GM23338 (cell line): ENCODE data around the gene TCP11.

ENCODE experiments used
- CREB1 ChIP-seq: fragments of 250-450 bp; sonication (Bioruptor Pico); IDR thresholded peaks from 2 replicates; pipeline ENCODE4 v1.5.0; 2020; ENCODE audit warnings: low read depth, mild to moderate bottlenecking, moderate library complexity
- EZH2phosphoT487 ChIP-seq: fragments of 200-600 bp; sonication (generic); IDR thresholded peaks from one replicate; pipeline ENCODE4 v1.8.1; 2018; ENCODE audit warnings: antibody characterized with exemption; ENCODE audit not compliant: unreplicated experiment
- POLR2AphosphoS5 ChIP-seq: IDR thresholded peaks from 2 replicates; pipeline ENCODE4 v1.6.1; 2016; ENCODE audit warnings: antibody characterized with exemption, low read depth
- TF ChIP-seq, protein P1 (sequence below): IDR thresholded peaks from 2 replicates; pipeline ENCODE4 v1.6.1; 2016; ENCODE audit warnings: antibody characterized with exemption
- TF ChIP-seq, protein P2 (sequence below): IDR thresholded peaks from one replicate; pipeline ENCODE4 v1.6.1; 2018; ENCODE audit warnings: antibody characterized with exemption; ENCODE audit not compliant: unreplicated experiment
- TF ChIP-seq, protein P3 (sequence below), 2 experiments: fragments of 200-600 bp in 1 of 2; sonication (generic) in 1 of 2; conservative IDR thresholded peaks; 2 replicates each; pipeline versions ENCODE4 v1.5.1 to v1.6.1; 2016 to 2017; ENCODE audit warnings: antibody characterized with exemption in 2 of 2, low read depth in 2 of 2, mild to moderate bottlenecking in 2 of 2, moderate library complexity in 1 of 2

DNA sequence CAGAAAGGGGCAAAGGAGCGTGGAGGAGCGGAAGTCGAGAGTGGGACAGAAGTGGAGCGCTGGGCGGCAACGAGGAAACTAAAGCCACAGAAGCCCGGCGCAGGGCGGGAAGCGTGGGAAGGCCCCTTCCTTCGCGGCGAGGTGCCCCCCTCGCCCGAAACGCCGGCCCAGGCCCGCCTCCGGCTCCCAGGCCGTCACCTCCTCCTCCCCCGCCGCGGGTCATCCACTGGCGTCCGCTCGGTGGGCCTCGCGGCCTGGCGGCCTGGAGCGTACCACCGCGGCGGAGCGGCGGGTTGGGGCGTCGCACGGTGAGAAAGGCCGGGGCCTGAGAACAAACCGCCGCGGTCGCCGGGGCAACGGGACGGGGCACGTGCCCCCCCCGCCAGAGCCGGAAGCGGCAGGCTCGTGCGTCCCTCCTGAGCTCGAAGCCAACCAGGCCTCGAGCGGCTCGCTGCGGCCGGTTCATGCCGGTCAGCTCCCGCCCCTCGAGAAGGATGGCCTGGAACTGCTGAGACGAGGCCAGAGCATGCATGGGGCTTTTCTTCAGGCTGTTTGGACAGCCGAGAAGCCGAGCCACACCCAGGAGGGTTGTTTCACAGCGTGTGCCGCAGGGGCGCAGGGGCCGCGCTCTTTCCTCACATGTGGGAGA, at the start of gene TCP11:
- TF ChIP-seq, protein P1, sequence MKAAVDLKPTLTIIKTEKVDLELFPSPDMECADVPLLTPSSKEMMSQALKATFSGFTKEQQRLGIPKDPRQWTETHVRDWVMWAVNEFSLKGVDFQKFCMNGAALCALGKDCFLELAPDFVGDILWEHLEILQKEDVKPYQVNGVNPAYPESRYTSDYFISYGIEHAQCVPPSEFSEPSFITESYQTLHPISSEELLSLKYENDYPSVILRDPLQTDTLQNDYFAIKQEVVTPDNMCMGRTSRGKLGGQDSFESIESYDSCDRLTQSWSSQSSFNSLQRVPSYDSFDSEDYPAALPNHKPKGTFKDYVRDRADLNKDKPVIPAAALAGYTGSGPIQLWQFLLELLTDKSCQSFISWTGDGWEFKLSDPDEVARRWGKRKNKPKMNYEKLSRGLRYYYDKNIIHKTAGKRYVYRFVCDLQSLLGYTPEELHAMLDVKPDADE: no peak
- TF ChIP-seq CREB1 (CRISPR knock-in tag) (no peak), POLR2AphosphoS5 (no peak), EZH2phosphoT487 (no peak)
- TF ChIP-seq, protein P2, sequence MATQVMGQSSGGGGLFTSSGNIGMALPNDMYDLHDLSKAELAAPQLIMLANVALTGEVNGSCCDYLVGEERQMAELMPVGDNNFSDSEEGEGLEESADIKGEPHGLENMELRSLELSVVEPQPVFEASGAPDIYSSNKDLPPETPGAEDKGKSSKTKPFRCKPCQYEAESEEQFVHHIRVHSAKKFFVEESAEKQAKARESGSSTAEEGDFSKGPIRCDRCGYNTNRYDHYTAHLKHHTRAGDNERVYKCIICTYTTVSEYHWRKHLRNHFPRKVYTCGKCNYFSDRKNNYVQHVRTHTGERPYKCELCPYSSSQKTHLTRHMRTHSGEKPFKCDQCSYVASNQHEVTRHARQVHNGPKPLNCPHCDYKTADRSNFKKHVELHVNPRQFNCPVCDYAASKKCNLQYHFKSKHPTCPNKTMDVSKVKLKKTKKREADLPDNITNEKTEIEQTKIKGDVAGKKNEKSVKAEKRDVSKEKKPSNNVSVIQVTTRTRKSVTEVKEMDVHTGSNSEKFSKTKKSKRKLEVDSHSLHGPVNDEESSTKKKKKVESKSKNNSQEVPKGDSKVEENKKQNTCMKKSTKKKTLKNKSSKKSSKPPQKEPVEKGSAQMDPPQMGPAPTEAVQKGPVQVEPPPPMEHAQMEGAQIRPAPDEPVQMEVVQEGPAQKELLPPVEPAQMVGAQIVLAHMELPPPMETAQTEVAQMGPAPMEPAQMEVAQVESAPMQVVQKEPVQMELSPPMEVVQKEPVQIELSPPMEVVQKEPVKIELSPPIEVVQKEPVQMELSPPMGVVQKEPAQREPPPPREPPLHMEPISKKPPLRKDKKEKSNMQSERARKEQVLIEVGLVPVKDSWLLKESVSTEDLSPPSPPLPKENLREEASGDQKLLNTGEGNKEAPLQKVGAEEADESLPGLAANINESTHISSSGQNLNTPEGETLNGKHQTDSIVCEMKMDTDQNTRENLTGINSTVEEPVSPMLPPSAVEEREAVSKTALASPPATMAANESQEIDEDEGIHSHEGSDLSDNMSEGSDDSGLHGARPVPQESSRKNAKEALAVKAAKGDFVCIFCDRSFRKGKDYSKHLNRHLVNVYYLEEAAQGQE: no peak
- TF ChIP-seq, protein P3, sequence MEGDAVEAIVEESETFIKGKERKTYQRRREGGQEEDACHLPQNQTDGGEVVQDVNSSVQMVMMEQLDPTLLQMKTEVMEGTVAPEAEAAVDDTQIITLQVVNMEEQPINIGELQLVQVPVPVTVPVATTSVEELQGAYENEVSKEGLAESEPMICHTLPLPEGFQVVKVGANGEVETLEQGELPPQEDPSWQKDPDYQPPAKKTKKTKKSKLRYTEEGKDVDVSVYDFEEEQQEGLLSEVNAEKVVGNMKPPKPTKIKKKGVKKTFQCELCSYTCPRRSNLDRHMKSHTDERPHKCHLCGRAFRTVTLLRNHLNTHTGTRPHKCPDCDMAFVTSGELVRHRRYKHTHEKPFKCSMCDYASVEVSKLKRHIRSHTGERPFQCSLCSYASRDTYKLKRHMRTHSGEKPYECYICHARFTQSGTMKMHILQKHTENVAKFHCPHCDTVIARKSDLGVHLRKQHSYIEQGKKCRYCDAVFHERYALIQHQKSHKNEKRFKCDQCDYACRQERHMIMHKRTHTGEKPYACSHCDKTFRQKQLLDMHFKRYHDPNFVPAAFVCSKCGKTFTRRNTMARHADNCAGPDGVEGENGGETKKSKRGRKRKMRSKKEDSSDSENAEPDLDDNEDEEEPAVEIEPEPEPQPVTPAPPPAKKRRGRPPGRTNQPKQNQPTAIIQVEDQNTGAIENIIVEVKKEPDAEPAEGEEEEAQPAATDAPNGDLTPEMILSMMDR (conservative IDR thresholded peaks at IDR 0.05; ENCODE audit: low read depth in 2 of 2): no peak
